Muscle layer of colon (tissue), 2 donors: ENCODE measurements around the gene ALS2.

Experiments used
- H3K27ac ChIP-seq: one replicate; pipeline ENCODE4 v1.7.0; 2013; ENCODE audit warnings: low read depth, mild to moderate bottlenecking, low read length, moderate library complexity
- H3K27me3 ChIP-seq, 2 donors: one replicate each; pipeline ENCODE4 v1.7.0; 2013; ENCODE audit warnings: low read length in 2 of 2, mild to moderate bottlenecking in 2 of 2; ENCODE audit not compliant: insufficient read depth in 2 of 2, control insufficient read depth in 1 of 2
- H3K36me3 ChIP-seq: one replicate; pipeline ENCODE4 v1.7.0; 2013; ENCODE audit warnings: mild to moderate bottlenecking, low read length; ENCODE audit not compliant: insufficient read depth
- H3K4me1 ChIP-seq: one replicate; pipeline ENCODE4 v1.7.0; 2013; ENCODE audit warnings: mild to moderate bottlenecking, low read length; ENCODE audit not compliant: insufficient read depth
- H3K4me3 ChIP-seq, 2 donors: one replicate each; pipeline ENCODE4 v1.7.0; 2013; ENCODE audit warnings: low read length in 2 of 2, low read depth in 1 of 2, mild to moderate bottlenecking in 1 of 2, moderate library complexity in 1 of 2
- H3K9ac ChIP-seq: one replicate; pipeline ENCODE4 v1.7.0; 2013; ENCODE audit warnings: low read length
- H3K9me3 ChIP-seq: one replicate; pipeline ENCODE4 v1.7.0; 2013; ENCODE audit warnings: mild to moderate bottlenecking, low read length
- donor health status: abdominal sarcoma.
- donor health status: Adenocarcinoma of cecum.

ALS2 gene

DNA sequence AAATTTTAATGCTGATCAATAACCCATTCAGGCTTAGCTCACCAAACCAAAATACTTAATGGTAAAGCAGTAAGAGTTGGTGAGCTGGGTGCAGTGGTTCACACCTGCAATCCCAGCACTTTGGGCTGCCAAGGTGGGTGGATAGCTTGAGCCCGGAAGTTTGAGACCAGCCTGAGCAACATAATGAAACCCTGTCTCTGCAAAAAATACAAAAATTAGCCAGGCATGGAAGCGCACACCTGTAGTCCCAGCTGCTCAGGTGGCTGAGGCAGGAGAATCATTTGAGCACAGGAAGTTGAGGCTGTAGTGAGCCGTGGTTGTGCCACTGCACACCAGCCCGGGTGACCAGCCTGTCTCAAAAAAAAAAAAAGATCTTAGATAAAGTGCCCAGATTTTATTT lies 46.6 kb downstream of the ALS2 start:
- H3K27me3 ChIP-seq: no peaks in the 10 kb centered on the region
- H3K9ac ChIP-seq: no peak overlapping the region
- no peak overlapping the region for H3K4me3 ChIP-seq
- no peak overlapping the region for H3K27ac ChIP-seq
- H3K4me1 ChIP-seq: no peaks in the 10 kb centered on the region
- peaks cover 27% of the 10 kb centered on the region for H3K36me3 ChIP-seq
- H3K9me3 ChIP-seq: no peaks in the 10 kb centered on the region

DNA sequence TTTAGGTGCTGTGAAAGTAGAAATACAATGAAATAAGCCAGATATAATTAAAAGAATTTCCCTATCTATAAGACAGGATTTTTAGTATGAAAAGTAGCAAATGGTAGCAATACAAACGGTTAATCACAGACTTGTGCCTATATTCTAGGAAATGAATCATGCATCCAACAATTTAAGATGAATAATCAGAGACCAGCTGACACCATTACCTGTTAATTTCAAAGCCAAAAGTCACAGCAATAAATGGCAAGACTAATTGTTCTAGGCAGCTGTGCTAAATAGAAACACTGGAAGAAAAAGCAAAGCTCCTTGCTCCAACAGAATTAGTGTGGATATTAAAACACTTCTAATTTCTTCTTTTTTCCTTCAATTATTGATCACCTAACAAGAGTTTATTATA lies 47.2 kb downstream of the ALS2 start:
- H3K27me3 ChIP-seq: no peaks in the 10 kb centered on the region
- H3K4me3 ChIP-seq: no peak overlapping the region
- no peaks in the 10 kb centered on the region for H3K9me3 ChIP-seq
- H3K27ac ChIP-seq: no peak overlapping the region
- peaks cover 27% of the 10 kb centered on the region for H3K36me3 ChIP-seq
- H3K9ac ChIP-seq: no peak overlapping the region
- no peaks in the 10 kb centered on the region for H3K4me1 ChIP-seq

DNA sequence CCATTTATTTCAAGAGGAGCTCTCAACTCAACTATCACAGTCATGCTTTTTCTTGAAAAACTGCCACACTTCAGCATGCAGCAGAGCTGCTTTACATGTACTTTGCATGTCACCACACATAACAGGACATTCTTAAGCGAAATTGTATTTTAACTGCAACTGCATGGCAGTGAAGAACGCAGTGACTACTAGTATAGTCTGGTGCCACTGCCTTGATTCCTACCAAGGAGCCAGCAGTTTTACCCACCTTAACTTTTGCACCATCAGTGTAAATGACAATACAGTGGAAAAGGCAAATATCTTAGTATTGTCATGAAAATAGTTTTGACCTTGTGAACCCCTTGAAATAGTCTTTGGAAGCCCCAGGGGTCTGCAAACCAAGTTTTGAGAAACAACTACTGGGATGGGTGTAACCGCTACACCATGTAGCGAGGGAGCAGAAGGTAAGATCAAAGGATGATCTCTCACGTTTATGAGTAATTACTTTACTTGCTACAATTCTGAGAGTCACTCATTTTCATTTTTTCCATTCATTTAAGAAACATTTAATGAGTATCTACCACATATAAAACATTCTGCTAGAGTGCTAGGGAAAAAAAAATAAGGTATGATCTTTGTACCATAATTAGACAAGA lies 50.0 kb downstream of the ALS2 start:
- no peak overlapping the region for H3K27ac ChIP-seq
- H3K27me3 ChIP-seq: no peaks in the 10 kb centered on the region
- H3K36me3 ChIP-seq: peaks cover 43% of the 10 kb centered on the region
- H3K4me1 ChIP-seq: no peaks in the 10 kb centered on the region
- H3K9ac ChIP-seq: no peak overlapping the region
- no peak overlapping the region for H3K4me3 ChIP-seq
- no peaks in the 10 kb centered on the region for H3K9me3 ChIP-seq

DNA sequence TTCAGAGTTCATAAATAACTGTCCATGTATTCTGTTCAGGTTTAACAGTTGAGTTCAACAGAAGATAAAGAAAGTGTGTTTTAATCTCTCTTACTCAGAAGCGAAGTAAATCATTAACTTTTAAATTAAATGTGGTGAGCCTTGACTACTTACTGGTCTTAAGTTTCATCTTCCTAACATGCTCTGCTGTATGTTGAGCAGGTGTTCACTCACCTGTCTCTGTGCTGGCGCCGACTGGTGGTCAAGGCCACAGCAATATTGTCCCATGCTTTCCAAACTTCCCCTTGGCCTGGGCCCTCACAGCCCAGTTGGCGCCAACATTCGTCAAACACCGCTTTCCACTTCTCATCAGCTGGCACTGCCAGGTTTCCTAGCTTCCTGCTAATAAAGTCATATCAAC lies 65.3 kb downstream of the ALS2 start:
- Histone ChIP-seq H3K27me3 (no peaks in the 10 kb centered on the region), H3K4me1 (no peaks in the 10 kb centered on the region), H3K27ac (no peak overlapping the region), H3K4me3 (no peak overlapping the region), H3K9ac (no peak overlapping the region), H3K9me3 (peaks cover 4% of the 10 kb centered on the region), H3K36me3 (peaks cover 47% of the 10 kb centered on the region)

DNA sequence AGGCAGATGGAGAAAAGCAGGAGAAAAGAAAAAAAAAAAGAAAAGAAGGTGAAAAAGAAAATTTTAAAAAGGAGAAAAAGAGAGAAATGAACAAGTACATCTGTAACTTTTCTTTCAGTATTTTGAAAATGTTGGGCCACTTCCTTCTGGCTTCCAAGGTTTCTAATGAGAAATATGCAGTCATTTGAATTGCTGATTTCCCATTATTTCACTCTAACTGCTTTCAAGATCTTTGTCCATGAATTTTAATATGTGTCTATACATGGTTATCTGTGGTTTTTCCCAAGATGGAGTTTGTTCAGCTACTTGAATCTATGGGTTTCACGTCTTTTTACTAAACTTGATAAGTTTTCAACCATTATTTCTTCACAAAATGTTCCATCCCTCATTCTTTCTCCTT lies 68.0 kb downstream of the ALS2 start:
- Histone ChIP-seq H3K27me3 (no peaks in the 10 kb centered on the region), H3K4me3 (no peak overlapping the region), H3K27ac (no peak overlapping the region), H3K9ac (no peak overlapping the region), H3K36me3 (peaks cover 63% of the 10 kb centered on the region), H3K4me1 (no peaks in the 10 kb centered on the region), H3K9me3 (no peaks in the 10 kb centered on the region)

DNA sequence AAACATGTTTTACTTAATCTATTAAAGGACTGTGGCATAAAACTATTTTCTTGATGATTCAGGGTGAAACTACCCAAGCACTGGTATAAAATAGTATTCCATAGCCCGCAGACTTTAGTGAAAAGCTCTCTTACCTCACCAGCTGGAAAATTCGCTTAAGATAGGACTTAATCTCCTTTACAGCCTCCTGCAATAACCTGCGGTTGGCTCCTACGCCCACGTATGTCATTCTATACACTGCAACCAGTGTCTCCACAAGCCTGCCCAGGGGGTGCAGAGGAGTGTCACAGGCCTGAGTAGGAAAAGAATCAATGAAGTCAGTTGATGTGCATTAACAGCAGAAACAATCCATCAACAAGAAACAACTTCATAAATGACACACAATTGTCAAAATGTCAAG lies 71.0 kb downstream of the ALS2 start:
- H3K9ac ChIP-seq: no peak overlapping the region
- H3K27ac ChIP-seq: no peak overlapping the region
- no peaks in the 10 kb centered on the region for H3K27me3 ChIP-seq
- H3K4me3 ChIP-seq: no peak overlapping the region
- H3K4me1 ChIP-seq: no peaks in the 10 kb centered on the region
- H3K36me3 ChIP-seq: peaks cover 58% of the 10 kb centered on the region
- H3K9me3 ChIP-seq: no peaks in the 10 kb centered on the region

DNA sequence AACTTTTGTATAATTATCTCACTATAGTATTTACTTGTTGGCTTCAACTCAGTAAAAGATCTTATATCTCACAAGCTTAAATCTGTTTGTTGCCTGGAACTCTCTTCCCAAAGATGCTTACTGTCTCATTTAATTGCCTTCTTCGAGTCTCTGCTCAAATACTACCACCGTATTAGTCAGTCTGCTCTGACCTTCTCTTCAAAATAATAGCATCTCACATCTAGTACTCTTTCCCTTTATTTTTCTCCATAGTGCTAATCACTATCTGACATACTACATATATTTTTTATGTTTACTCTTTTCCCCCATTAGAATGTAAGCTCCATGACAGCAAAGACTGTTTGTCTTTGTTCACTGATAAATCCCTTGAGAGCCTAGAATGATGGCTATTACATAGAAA lies 71.7 kb downstream of the ALS2 start:
- H3K36me3 ChIP-seq: peaks cover 58% of the 10 kb centered on the region
- no peaks in the 10 kb centered on the region for H3K4me1 ChIP-seq
- H3K27ac ChIP-seq: no peak overlapping the region
- no peaks in the 10 kb centered on the region for H3K9me3 ChIP-seq
- no peaks in the 10 kb centered on the region for H3K27me3 ChIP-seq
- H3K9ac ChIP-seq: no peak overlapping the region
- H3K4me3 ChIP-seq: no peak overlapping the region

DNA sequence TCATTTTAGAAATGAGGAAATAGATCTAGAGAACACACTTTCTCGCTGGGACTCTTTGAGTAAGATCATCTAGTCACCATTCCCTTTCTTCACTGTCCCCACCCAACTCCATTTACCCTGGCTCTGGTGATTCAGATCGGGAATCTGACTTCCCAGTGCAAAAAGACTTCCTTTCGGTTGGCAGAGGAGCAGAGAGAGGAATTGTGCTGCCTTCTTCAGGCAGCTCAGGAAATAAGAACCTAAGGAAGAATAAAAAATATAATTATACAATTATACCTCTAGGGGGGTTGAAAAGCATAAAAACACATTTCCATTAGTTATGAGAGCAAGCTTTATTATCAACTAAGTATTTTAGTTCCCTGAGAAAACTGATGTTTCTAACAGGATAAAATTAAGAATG lies 73.0 kb downstream of the ALS2 start:
- H3K36me3 ChIP-seq: peaks cover 61% of the 10 kb centered on the region
- no peaks in the 10 kb centered on the region for H3K27me3 ChIP-seq
- no peaks in the 10 kb centered on the region for H3K9me3 ChIP-seq
- no peak overlapping the region for H3K9ac ChIP-seq
- no peak overlapping the region for H3K27ac ChIP-seq
- H3K4me1 ChIP-seq: no peaks in the 10 kb centered on the region
- H3K4me3 ChIP-seq: no peak overlapping the region

DNA sequence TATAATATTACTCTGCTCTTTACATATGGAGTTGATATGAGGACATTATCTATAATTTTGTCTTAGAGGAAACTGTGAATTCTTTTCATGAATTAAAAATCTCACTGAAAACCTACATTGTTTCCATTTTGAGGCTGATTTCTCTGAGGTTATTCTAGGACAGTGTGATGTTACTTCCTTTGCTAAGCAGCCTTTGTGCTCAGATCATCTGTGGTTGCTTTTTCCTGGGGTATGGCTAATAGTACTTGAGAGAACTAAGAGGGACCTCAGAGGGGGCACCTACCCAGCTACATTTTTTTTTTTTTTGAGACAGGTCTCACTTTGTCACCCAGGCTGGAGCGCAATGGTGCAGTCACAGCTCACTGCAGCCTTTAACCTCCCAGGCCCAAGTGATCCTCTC lies 73.6 kb downstream of the ALS2 start:
- no peak overlapping the region for H3K9ac ChIP-seq
- no peak overlapping the region for H3K4me3 ChIP-seq
- H3K36me3 ChIP-seq: peaks cover 61% of the 10 kb centered on the region
- no peak overlapping the region for H3K27ac ChIP-seq
- no peaks in the 10 kb centered on the region for H3K9me3 ChIP-seq
- H3K27me3 ChIP-seq: no peaks in the 10 kb centered on the region
- no peaks in the 10 kb centered on the region for H3K4me1 ChIP-seq

DNA sequence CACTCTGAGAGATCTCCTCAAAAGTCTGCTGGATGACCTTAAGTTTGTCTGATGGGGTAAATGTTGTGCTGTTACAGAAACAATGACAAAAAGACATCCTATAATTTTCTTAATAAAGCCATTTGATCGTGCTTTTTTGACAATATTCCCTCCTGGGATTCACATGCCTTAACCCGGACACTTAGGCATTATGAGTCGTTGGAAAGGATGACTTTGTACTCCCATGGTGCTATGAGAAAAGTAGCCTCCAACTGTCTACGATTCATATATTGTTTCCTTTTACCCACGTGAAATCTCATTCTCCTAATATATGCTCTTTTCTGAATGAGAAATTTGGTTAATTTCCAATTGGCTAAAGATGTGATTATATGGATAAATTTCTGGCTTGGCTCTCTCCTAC lies 76.2 kb downstream of the ALS2 start:
- Histone ChIP-seq H3K27ac (no peak overlapping the region), H3K27me3 (no peaks in the 10 kb centered on the region), H3K36me3 (peaks cover 56% of the 10 kb centered on the region), H3K4me1 (no peaks in the 10 kb centered on the region), H3K4me3 (no peak overlapping the region), H3K9me3 (no peaks in the 10 kb centered on the region), H3K9ac (no peak overlapping the region)

DNA sequence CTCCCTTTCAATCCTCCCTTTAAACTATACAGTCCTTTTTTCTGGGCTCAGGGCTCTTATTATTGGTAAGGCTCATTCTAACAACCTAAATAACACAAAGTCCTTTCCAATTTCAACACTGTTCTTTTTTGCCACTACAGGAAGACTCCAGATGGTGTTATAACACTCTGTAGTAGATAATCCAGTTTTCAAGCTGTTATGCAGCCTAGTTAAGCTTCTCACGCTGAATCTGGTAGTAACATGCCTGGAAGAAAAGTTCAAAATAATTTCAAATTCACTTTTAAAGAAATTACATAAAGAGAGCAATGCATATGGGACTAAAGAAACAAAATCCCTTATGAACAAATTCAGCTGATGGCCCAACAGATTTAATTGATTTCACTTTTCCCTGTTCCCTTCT lies 79.1 kb downstream of the ALS2 start:
- Histone ChIP-seq H3K27me3 (no peaks in the 10 kb centered on the region), H3K4me1 (no peaks in the 10 kb centered on the region), H3K36me3 (peaks cover 35% of the 10 kb centered on the region), H3K4me3 (no peak overlapping the region), H3K27ac (no peak overlapping the region), H3K9me3 (no peaks in the 10 kb centered on the region), H3K9ac (no peak overlapping the region)

DNA sequence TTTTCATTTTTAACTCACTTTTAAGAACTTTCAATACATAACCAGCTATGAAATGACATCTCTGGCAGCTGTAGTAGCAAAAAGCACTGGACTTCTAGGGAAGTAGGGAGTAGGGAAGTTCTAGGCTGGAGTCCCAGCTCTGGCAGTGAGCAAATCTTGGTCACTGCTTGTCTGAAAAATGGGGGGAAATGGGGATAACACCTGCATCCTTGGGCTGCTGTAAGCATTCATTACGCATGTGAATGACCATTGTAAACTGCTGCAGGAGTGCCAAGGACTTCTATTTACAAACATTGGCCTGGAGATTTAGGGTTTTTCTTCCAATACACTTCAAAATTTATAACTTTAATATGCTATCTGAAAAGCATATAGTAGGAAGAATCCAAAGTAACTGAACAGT lies 81.3 kb downstream of the ALS2 start:
- Histone ChIP-seq H3K36me3 (peaks cover 26% of the 10 kb centered on the region), H3K27me3 (no peaks in the 10 kb centered on the region), H3K27ac (no peak overlapping the region), H3K9me3 (no peaks in the 10 kb centered on the region), H3K4me3 (no peak overlapping the region), H3K9ac (no peak overlapping the region), H3K4me1 (no peaks in the 10 kb centered on the region)
